ENCODE results near the gene METTL27.
"Not testable (repeated sequence)": the region's sequence is repeated elsewhere in the genome, so short reads cannot be mapped to it uniquely, and the experiment has no call there.

Gene METTL27

DNA sequence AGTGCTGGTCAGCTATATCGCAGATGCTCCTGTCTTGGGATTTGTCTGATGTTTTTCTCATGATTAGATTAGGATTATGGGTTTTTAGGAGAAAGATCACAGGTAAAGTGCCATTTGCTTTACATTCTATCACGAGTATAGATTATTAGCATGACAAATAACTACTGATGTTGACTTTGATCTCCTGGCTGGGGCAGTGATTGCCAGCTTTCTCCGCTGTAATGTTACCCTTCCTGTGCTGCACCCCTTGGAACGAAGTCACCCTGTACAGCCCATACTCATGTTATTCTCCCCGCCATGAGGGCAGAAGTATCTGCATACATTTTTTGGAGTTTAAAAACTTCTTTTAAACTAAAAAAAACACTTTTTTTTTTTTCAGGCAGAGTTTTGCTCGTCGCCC is 22.3 kb downstream of the METTL27 start:
- TF ChIP-seq JUND (IDR thresholded peaks at IDR 0.05; ENCODE audit: low read depth), result no peak
- DNase-seq (ENCODE audit: low read depth in 1 of 2, low spot score in 1 of 2), result no peak
- in situ Hi-C loops (cut with HindIII; ENCODE audit: low pct_unique_long_range_greater_than_20kb, low sequenced_read_pairs), result no loop called here

DNA sequence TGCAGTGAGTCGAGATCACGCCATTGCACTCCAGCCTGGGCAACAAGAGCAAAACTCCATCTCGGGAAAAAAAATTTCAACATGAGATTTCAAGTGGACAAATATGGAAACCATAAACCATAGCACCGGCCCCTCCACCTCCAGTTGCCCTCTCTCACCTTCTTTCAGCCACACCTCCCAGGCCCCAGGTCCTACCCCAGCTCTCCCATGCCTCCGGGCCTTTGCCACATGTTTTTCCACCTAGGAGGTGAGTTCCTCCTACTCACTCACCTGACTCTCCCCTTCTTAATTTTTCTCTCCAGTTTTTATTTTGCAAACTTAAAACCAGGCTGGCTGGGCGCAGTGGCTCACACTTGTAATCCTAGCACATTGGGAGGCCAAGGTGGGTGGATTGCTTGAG is 25.2 kb downstream of the METTL27 start:
- no peak for TF ChIP-seq JUND (IDR thresholded peaks at IDR 0.05; ENCODE audit: low read depth)
- DNase-seq (ENCODE audit: low read depth in 1 of 2, low spot score in 1 of 2), result no peak
- in situ Hi-C loops (cut with HindIII; ENCODE audit: low pct_unique_long_range_greater_than_20kb, low sequenced_read_pairs), result no loop called here

DNA sequence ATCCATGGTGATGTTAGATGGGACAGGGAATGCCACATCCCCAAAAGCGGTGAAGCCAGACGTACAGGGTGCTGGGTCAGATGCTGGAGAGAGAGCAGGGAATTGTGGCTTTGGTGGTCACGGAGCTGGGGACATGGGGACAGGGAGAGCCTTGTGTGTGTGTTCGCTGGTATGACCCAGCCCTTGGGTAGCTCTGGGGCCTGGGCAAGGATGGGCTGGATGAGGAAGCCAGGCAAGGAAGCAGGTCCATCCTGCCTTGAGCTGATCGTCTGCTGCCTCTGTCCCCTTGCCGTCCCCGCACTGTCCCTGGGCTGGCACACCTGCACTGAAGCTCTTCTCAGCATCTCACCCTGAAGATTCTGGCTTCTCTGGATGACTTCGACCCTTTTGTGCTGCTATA is 26.9 kb downstream of the METTL27 start:
- in situ Hi-C loops (cut with HindIII; ENCODE audit: low pct_unique_long_range_greater_than_20kb, low sequenced_read_pairs), result no loop called here
- DNase-seq (ENCODE audit: low read depth in 1 of 2, low spot score in 1 of 2), result no peak
- TF ChIP-seq JUND (IDR thresholded peaks at IDR 0.05; ENCODE audit: low read depth), result no peak

DNA sequence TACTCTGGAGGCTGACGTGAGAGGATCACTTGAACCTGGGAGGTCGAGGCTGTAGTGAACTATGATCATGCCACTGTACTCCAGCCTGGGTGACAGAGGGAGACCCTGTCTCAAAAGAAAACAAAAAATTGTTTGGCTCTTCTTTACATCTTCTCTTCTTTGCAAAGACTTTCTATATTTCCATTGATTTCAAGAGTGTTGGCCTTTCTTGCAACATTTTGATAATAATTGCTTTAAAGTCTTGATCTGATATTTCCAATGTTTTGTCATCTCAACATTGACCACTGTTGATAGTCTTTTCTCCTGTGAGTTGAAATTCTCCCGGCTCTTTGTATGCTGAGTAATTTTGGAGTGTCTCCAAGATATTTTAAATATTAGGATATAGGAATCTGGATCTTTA is 29.3 kb downstream of the METTL27 start:
- TF ChIP-seq JUND (IDR thresholded peaks at IDR 0.05; ENCODE audit: low read depth), result no peak
- in situ Hi-C loops (cut with HindIII; ENCODE audit: low pct_unique_long_range_greater_than_20kb, low sequenced_read_pairs), result no loop called here
- no peak for DNase-seq (ENCODE audit: low read depth in 1 of 2, low spot score in 1 of 2)

DNA sequence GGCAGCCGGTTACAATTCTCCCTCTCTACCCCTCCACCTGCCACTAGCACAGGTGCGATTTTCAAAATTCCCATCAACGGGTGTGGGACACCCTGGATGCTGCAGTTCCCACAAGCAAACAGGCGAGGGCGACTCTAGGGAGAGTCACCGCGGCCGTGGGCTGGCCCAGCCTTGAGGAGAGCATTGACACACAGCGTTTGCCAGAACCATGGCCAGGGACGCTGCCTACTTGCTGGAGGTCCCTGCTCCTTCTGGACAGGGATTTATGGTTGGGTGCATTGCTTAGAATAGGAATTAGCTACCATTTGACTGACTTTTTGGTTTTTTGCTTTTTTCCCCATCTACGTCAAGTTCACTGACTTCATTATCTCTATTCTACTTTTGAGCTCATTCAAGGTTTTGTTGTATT is 30.6 kb downstream of the METTL27 start:
- TF ChIP-seq JUND (IDR thresholded peaks at IDR 0.05; ENCODE audit: low read depth), result no peak
- DNase-seq (ENCODE audit: low read depth in 1 of 2, low spot score in 1 of 2), result peak; percentile 66 to 93
- in situ Hi-C loops (cut with HindIII; ENCODE audit: low pct_unique_long_range_greater_than_20kb, low sequenced_read_pairs), result no loop called here

DNA sequence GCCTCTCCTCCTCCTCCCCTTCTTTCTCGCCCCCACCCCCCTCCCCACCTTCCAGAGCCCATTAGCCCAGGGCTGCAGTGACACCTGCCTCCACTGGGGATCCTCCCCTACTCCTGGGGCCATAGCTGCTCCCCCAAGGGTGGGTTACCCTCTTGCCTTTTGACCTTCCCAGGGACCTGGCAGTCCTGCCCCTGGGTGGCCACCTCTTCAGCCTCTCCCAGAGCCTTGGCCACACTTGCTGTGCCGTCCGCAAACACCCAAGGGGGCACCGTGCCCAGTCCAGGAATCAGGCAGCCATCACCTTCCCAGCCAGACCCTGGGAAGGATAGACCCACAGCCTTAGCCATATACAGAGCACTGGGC is 31.3 kb downstream of the METTL27 start:
- TF ChIP-seq JUND (IDR thresholded peaks at IDR 0.05; ENCODE audit: low read depth), result no peak
- DNase-seq (ENCODE audit: low read depth in 1 of 2, low spot score in 1 of 2), result no peak
- in situ Hi-C loops (cut with HindIII; ENCODE audit: low pct_unique_long_range_greater_than_20kb, low sequenced_read_pairs), result no loop called here

DNA sequence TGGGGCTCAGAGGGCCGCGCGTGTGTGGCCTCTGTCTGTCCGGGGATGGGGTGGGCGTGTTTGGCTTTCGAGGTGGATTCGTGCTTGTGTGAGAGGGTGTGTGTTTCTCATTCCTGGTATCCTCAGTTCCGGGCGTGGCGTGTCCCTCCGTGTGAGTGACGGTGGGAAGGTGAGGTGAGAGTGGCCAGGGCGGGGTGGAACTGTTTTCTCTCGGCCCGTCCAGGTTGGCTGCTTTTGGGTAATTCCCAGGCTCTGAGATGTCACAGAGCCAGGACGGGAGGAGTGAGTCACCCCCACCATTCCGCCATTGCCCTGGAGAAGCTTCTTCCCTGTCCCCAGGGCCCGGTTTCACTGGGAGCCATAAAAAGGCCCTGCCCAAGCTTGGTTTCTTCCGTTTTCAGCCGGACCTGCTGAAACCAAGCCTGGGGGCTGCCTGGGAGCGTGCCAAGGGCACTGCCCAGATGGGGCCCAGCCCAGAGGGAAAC is 32.8 kb downstream of the METTL27 start:
- DNase-seq (ENCODE audit: low read depth in 1 of 2, low spot score in 1 of 2), result peak in 1 of 2 experiments; percentile 37
- TF ChIP-seq JUND (IDR thresholded peaks at IDR 0.05; ENCODE audit: low read depth), result no peak

DNA sequence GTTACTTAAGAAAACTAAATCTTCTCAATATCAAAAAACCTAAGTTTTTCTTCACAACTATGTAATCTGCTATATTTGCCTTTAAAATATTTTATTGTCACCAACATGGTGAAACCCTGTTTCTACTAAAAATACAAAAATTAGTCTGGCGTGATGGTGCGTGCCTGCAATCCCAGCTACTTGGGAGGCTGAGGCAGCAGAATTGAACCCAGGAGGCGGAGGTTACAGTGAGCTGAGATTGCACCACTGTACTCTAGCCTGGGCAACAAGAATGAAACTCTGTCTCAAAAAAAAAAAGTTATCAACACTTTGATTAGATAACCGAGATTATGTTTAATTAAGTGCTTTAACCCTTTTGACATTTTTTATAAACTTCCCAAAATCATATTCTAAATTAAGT is 39.9 kb downstream of the METTL27 start:
- in situ Hi-C loops (cut with HindIII; ENCODE audit: low pct_unique_long_range_greater_than_20kb, low sequenced_read_pairs), result no loop called here
- TF ChIP-seq JUND (IDR thresholded peaks at IDR 0.05; ENCODE audit: low read depth), result no peak
- DNase-seq (ENCODE audit: low read depth in 1 of 2, low spot score in 1 of 2), result no peak

More for the DNA sequence above, 32.8 kb downstream of the METTL27 start:
- in situ Hi-C loops (cut with HindIII; ENCODE audit: low pct_unique_long_range_greater_than_20kb, low sequenced_read_pairs), result no loop called here

DNA sequence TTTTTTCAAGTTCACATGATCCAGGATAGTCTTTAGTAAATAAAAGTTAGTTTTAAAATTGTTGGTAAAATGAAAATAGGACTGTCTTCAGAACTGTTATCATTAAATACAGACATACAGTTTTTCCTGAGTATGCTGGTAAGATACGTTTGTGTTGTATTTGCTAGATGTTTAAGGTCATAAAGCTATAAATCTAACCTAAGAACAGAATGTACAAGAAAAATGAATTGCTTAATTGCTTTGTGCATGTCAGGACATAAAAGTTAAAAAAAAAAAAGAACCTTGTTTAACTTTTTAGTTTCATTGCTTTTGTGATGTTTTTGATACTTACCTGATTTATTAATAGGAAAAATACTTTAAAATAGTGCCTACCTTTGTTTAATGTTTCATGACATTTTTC is 40.7 kb downstream of the METTL27 start:
- in situ Hi-C loops (cut with HindIII; ENCODE audit: low pct_unique_long_range_greater_than_20kb, low sequenced_read_pairs), result no loop called here
- no peak for DNase-seq (ENCODE audit: low read depth in 1 of 2, low spot score in 1 of 2)
- TF ChIP-seq JUND (IDR thresholded peaks at IDR 0.05; ENCODE audit: low read depth), result no peak

DNA sequence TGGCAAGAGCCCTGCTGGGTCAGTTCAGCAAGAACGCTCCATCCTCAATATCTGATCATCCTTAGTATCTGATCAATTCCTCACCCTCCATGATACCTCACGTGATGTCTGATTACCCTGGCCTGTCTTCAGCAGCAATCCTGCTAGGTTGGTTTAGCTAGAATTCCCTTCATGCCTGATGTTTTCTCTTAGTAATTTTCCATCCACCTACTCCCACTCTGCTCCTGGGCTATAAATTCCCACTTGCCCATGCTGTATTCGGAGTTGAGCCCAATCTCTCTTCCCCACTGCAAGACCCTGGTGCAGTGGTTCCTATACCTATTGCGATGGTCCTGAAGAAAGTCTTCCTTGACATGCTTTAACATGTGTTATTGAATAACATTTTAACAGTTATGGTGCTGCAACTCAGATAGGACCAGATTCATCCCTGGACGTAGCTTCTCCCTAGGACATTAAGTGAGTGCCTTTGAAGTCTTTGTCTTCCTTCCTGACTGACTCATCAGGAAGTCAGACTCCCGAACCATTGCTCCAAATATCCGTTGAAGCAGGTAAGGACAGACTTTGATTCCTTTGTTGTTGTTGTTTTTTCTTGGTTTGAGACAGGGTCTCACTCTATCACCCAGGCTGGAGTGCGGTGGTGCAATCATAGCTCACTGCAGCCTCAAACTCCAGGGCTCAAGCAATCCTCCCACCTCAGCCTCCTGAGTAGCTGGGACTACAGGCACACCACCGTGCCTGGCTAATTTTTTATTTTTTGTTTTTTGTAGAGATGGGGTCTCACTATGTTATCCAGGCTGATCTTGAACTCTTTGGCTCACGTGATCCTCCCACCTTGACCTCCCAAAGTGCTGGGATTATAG is 42.8 kb downstream of the METTL27 start:
- in situ Hi-C loops (cut with HindIII; ENCODE audit: low pct_unique_long_range_greater_than_20kb, low sequenced_read_pairs), result no loop called here
- TF ChIP-seq JUND (IDR thresholded peaks at IDR 0.05; ENCODE audit: low read depth), result no peak

DNA sequence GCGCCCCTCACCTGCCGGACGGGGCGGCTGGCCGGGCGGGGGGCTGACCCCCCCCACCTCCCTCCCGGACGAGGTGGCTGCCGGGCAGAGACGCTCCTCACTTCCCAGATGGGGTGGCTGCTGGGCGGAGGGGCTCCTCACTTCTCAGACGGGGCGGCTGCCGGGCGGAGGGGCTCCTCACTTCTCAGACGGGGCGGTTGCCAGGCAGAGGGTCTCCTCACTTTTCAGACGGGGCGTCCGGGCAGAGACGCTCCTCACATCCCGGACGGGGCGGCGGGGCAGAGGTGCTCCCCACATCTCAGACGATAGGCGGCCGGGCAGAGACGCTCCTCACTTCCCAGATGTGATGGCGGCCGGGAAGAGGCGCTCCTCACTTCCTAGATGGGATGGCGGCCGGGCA is 45.1 kb downstream of the METTL27 start:
- in situ Hi-C loops (cut with HindIII; ENCODE audit: low pct_unique_long_range_greater_than_20kb, low sequenced_read_pairs); DNase-seq (ENCODE audit: low read depth in 1 of 2, low spot score in 1 of 2): not testable (repeated sequence)

More for the DNA sequence above, 42.8 kb downstream of the METTL27 start:
- DNase-seq (ENCODE audit: low read depth in 1 of 2, low spot score in 1 of 2), result no peak

DNA sequence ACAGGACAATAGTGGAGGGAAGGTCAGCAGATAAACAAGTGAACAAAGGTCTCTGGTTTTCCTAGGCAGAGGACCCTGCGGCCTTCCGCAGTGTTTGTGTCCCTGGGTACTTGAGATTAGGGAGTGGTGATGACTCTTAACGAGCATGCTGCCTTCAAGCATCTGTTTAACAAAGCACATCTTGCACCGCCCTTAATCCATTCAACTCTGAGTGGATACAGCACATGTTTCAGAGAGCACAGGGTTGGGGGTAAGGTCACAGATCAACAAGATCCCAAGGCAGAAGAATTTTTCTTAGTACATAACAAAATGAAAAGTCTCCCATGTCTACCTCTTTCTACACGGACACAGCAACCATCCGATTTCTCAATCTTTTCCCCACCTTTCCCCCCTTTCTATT is 45.7 kb downstream of the METTL27 start:
- DNase-seq (ENCODE audit: low read depth in 1 of 2, low spot score in 1 of 2); in situ Hi-C loops (cut with HindIII; ENCODE audit: low pct_unique_long_range_greater_than_20kb, low sequenced_read_pairs): not testable (repeated sequence)

DNA sequence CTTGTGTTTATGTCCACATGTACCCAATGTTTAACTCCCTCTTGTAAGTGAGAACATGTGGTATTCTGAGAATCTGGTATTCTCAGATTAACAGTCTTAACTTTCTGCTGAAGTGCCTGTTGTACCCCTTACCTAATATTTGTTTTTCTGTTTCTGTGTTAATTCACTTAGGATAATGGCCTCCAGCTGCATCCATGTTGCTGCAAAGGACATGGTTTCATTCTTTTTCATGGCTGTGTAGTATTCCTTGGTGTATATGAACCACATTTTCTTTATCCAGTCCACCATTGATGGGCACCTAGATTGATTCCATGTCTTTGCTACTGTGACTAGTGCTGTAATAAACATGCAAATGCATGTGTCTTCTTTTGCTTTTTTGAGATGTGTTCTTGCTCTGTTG is 47.1 kb downstream of the METTL27 start:
- in situ Hi-C loops (cut with HindIII; ENCODE audit: low pct_unique_long_range_greater_than_20kb, low sequenced_read_pairs); DNase-seq (ENCODE audit: low read depth in 1 of 2, low spot score in 1 of 2): not testable (repeated sequence)

DNA sequence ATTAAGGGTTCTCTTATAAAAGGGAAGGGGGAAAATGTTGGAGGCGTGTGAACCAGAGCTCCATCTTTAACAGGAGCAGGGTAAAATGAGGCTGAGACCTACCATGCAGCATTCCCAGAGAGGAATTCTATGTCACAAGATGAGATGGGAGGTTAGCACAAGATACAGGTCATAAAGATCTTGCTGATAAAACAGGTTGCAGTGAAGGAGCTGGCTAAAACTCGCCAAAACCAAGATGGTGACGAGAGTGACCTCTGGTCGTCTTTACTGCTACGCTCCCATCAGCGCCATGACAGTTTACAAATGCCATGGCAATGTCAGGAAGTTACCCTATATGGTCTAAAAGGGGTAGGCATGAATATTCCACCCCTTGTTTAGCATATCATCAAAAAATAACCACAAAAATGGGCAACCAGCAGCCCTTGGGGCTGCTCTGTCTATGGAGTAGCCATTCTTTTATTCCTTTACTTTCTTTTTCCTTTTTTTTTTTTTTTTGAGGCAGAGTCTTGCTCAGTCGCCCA is 51.1 kb downstream of the METTL27 start:
- in situ Hi-C loops (cut with HindIII; ENCODE audit: low pct_unique_long_range_greater_than_20kb, low sequenced_read_pairs); DNase-seq (ENCODE audit: low read depth in 1 of 2, low spot score in 1 of 2): not testable (repeated sequence)
